GM12878 (cell line): Measurements from ENCODE around the gene IFI35.

ENCODE experiments used
- CTCF ChIP-seq, 3 experiments: IDR thresholded peaks in 2 of 3; conservative IDR thresholded peaks in 1 of 3; 2 replicates each; pipeline ENCODE4 v1.5.1; 2011; ENCODE audit warnings: low read depth in 3 of 3, low read length in 3 of 3, mild to moderate bottlenecking in 3 of 3, control low read depth in 2 of 3, moderate library complexity in 2 of 3, inconsistent platforms in 1 of 3, mixed read lengths in 1 of 3; ENCODE audit not compliant: control insufficient read depth in 2 of 3, insufficient read depth in 1 of 3; ENCODE audit errors: extremely low read depth in 1 of 3
- POLR2AphosphoS5 ChIP-seq: IDR thresholded peaks from 2 replicates; pipeline ENCODE4 v1.6.1; 2011; ENCODE audit warnings: mild to moderate bottlenecking, low read length, inconsistent platforms
- RFX5 ChIP-seq: IDR thresholded peaks from 2 replicates; pipeline ENCODE4 v1.6.1; 2011; ENCODE audit warnings: low read depth, low read length, improper control_type of control experiment
- SMC3 ChIP-seq: IDR thresholded peaks from 2 replicates; pipeline ENCODE4 v1.6.1; 2011; ENCODE audit warnings: low read length, improper control_type of control experiment, borderline replicate concordance
- TF ChIP-seq, protein P1 (sequence below): IDR thresholded peaks from 2 replicates; pipeline ENCODE4 v1.6.1; 2012; ENCODE audit warnings: low read length, inconsistent platforms

DNA sequence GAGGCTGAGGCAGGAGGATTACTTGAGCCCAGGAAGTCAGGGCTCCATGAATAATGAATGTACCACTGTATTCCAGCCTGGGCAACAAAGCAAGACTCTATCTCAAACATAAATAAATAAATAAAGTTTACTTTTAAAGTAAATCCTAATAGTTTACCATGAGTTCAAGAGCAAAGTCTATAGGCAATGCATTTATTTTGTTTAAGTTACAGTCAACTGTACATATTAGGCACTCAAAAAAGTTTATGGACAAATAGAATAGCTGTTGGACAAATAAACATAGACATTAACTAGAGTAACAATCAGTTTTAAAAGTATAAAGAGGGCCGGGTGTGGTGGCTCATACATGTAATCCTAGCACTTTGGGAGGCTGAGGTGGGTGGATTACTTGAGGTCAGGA is 38.7 kb upstream of the IFI35 start:
- TF ChIP-seq RFX5 (no peak), POLR2AphosphoS5 (no peak), SMC3 (no peak), CTCF (IDR thresholded peaks at IDR 0.05 in 2 of 3, conservative IDR thresholded peaks at IDR 0.05 in 1 of 3; ENCODE audit: control insufficient read depth in 2 of 3, extremely low read depth in 1 of 3, insufficient read depth in 1 of 3, low read depth in 3 of 3, low read length in 3 of 3) (no peak)
- TF ChIP-seq, protein P1, sequence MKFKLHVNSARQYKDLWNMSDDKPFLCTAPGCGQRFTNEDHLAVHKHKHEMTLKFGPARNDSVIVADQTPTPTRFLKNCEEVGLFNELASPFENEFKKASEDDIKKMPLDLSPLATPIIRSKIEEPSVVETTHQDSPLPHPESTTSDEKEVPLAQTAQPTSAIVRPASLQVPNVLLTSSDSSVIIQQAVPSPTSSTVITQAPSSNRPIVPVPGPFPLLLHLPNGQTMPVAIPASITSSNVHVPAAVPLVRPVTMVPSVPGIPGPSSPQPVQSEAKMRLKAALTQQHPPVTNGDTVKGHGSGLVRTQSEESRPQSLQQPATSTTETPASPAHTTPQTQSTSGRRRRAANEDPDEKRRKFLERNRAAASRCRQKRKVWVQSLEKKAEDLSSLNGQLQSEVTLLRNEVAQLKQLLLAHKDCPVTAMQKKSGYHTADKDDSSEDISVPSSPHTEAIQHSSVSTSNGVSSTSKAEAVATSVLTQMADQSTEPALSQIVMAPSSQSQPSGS: no peak
